OCI-LY7 (cell line): Measurements from ENCODE around the gene TRIP12.

Experiments used
- EZH2phosphoT487 ChIP-seq: fragments of 200-600 bp; sonication (generic); IDR thresholded peaks from 2 replicates; pipeline ENCODE4 v1.6.1; 2018; ENCODE audit warnings: low read depth, borderline replicate concordance, mild to moderate bottlenecking, mixed run types, antibody characterized with exemption, low read length, moderate library complexity, mixed read lengths
- TF ChIP-seq, protein P1 (sequence below): fragments of 200-600 bp; sonication (generic); conservative IDR thresholded peaks from 2 replicates; pipeline ENCODE4 v1.5.1; 2014; ENCODE audit warnings: mild to moderate bottlenecking, antibody characterized with exemption, low read length, moderate library complexity, mixed read lengths

GRCh38 chr2:229927817-229928321 lies 6.1 kb upstream of the TRIP12 start:
- TF ChIP-seq, protein P1, sequence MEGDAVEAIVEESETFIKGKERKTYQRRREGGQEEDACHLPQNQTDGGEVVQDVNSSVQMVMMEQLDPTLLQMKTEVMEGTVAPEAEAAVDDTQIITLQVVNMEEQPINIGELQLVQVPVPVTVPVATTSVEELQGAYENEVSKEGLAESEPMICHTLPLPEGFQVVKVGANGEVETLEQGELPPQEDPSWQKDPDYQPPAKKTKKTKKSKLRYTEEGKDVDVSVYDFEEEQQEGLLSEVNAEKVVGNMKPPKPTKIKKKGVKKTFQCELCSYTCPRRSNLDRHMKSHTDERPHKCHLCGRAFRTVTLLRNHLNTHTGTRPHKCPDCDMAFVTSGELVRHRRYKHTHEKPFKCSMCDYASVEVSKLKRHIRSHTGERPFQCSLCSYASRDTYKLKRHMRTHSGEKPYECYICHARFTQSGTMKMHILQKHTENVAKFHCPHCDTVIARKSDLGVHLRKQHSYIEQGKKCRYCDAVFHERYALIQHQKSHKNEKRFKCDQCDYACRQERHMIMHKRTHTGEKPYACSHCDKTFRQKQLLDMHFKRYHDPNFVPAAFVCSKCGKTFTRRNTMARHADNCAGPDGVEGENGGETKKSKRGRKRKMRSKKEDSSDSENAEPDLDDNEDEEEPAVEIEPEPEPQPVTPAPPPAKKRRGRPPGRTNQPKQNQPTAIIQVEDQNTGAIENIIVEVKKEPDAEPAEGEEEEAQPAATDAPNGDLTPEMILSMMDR, result no peak
- TF ChIP-seq EZH2phosphoT487, result no peak
